Astrocyte (in vitro differentiated cells and primary cell): ENCODE data around the gene ENOX2.

Source experiments
- CTCF ChIP-seq: IDR thresholded peaks from 2 replicates; pipeline ENCODE4 v1.5.1; 2011; ENCODE audit warnings: low read depth, mild to moderate bottlenecking, inconsistent platforms, low read length, moderate library complexity; ENCODE audit not compliant: insufficient read depth
- EZH2 ChIP-seq: IDR thresholded peaks from 2 replicates; pipeline ENCODE4 v1.6.1; 2012; ENCODE audit warnings: mild to moderate bottlenecking, low read length, inconsistent platforms; ENCODE audit not compliant: insufficient read depth

GRCh38 chrX:130746077-130746476 lies 156.9 kb downstream of the ENOX2 start:
- TF ChIP-seq CTCF (no peak), EZH2 (no peak)
